ENCODE measurements around the gene TTLL11. TPM values are rescaled to one million over a fixed set of nuclear protein-coding genes. Genes with fewer than 3 reads are reported as not detected.

Gene TTLL11
- total RNA-seq, 2 experiments from 2014 or later, result 0.56 to 1.4 TPM

DNA sequence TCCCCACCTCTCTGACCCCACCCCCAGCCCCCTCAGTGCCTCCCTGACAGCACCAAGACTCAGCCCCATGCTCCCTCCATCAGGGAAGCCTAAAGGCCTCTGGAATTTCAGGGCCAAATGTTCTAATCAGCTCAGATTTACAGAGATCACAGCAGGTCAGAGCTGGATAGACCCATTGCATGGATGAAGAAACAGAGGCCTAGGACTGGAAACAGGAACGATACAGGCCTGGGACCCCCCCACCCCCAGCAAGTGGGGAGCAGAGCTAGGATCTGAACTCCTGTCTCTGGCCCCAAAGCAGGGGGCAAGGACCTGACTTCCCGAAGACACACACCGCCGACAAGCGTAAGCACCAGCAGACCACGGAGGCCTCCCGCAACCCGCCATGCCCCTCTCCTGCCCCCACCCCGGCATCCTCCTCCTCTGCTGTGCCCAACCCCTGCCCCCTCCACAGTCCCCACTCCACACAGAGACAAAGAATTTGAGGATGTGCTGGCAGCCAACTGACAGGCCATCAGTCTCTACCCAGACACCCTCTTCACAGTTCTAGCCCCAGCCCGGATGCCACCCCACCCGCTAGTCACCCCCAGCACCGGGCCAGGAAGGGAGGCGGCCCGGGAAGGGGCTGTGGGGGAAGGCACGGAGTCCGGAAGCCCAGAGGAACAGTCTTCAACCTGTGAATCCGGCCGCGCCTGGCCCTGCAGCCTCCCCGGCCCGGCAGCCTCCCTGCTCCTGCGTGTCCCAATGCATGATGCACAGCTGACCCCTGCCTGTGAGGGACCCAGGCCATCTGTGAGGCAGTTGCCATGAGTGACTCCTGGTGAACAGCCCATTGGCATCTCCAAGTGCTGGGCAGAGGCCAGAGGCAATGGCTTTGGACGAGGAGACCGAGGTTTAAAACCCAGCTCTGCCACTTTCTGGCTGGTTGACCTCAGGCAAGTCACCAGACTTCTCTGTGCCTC lies 35.2 kb upstream of the TTLL11 start:
- Mint-ChIP-seq H3K4me1 (ENCODE audit: low read depth) (peaks cover 16% of the 10 kb centered on the region), H3K9me3 (no peaks in the 10 kb centered on the region), H3K27me3 (peaks cover 38% of the 10 kb centered on the region), H3K27ac (no peak overlapping the region), H3K36me3 (ENCODE audit: low read depth) (no peaks in the 10 kb centered on the region), H3K4me3 (no peak overlapping the region)
- TF ChIP-seq CTCF (IDR thresholded peaks at IDR 0.05), result no peak
- intact Hi-C loops (cut with micrococcal nuclease), result no loop called here
- ChIA-PET POLR2A (no interaction called here), CTCF (interaction anchor here (1.0 to 13.9 kb wide), 5 partner anchors 23 to 219 kb away, joined by 3 to 315 read pairs (median 4); no protein-coding TSS in a partner anchor)
- ATAC-seq (no peak), DNase-seq (no peak)

- Mint-ChIP-seq H3K36me3 (ENCODE audit: low read depth) (no peaks in the 10 kb centered on the region), H3K27me3 (peaks cover 41% of the 10 kb centered on the region), H3K27ac (no peak overlapping the region), H3K4me1 (ENCODE audit: low read depth) (peaks cover 16% of the 10 kb centered on the region), H3K4me3 (no peak overlapping the region), H3K9me3 (no peaks in the 10 kb centered on the region)
- TF ChIP-seq CTCF (IDR thresholded peaks at IDR 0.05), result no peak
- DNase-seq (peak; percentile 42), ATAC-seq (no peak)
- intact Hi-C loops (cut with micrococcal nuclease), result no loop called here
- ChIA-PET CTCF (interaction anchor here (1.0 to 13.9 kb wide), 5 partner anchors 27 to 220 kb away, joined by 3 to 315 read pairs (median 3); no protein-coding TSS in a partner anchor), POLR2A (no interaction called here)
Measured at GRCh38 chr9:122127396-122127798, 34.3 kb upstream of the TTLL11 start.

GRCh38 chr9:122126331-122127261 lies 33.5 kb upstream of the TTLL11 start:
- peaks cover 41% of the 10 kb centered on the region for H3K27me3 Mint-ChIP-seq
- H3K27ac Mint-ChIP-seq, result no peak overlapping the region
- DNase-seq, result peak; percentile 26
- H3K4me1 Mint-ChIP-seq (ENCODE audit: low read depth), result peaks cover 16% of the 10 kb centered on the region
- no peak for ATAC-seq
- H3K36me3 Mint-ChIP-seq (ENCODE audit: low read depth), result no peaks in the 10 kb centered on the region
- H3K4me3 Mint-ChIP-seq, result peak overlapping the region; percentile 28
- ChIA-PET CTCF (interaction anchor here (0.6 to 13.9 kb wide), 12 partner anchors 19 to 683 kb away, joined by 3 to 315 read pairs (median 4); partner anchors contain the start of gene TTLL11), POLR2A (interaction anchor here (0.7 to 1.1 kb wide), 2 partner anchors 12 to 139 kb away, joined by 3 read pairs; partner anchors contain the start of genes MRRF and RBM18)
- intact Hi-C loops (cut with micrococcal nuclease), result no loop called here
- peak; percentile 19 for TF ChIP-seq CTCF (IDR thresholded peaks at IDR 0.05)
- H3K9me3 Mint-ChIP-seq, result no peaks in the 10 kb centered on the region

DNA sequence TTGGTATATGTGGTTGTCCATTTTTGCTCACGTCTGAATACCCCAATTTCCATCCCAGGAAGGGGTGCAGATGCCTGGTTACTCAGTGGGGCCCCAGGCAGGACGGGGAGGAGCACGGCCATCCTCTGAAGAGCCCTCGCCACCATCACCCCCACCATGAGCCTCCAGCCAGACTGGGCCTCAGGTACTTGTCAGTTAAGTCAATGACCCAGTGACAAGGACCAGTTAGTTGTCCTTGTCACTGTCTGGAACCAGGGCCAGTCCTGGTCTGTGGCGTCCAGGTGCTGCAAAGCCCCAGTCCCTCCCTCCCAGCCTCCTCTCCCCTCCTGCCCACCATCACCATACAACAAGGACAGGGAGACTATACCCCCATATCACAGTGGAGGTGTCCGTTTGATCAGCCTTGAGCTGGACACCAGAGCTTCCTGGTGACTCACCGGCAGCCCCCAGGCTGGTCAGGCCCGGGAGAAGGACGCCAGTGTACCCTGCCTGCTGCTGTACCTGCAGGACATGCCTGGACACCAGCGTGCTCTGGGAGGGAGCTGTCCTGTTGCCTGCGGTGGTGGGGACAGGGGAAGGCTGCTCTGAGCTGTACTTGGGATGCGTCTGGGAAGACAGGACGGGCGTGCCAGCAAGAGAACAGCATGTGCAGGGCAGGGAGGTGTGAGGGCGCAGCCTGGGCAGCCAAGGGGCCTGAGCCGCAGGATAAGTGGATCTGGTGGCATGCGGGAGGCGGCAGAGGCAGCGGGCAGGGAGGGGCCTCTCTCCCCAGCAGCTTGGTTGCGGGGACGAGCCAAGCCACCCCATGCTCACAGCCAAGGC lies 32.6 kb upstream of the TTLL11 start:
- peak; percentile 7 for TF ChIP-seq CTCF (IDR thresholded peaks at IDR 0.05)
- Mint-ChIP-seq H3K27me3 (peaks cover 39% of the 10 kb centered on the region), H3K9me3 (no peaks in the 10 kb centered on the region), H3K4me3 (peak overlapping the region; percentile 28), H3K36me3 (ENCODE audit: low read depth) (no peaks in the 10 kb centered on the region), H3K4me1 (ENCODE audit: low read depth) (peaks cover 16% of the 10 kb centered on the region), H3K27ac (no peak overlapping the region)
- ChIA-PET CTCF (interaction anchor here (0.6 to 13.9 kb wide), 30 partner anchors 8 to 698 kb away, joined by 3 to 315 read pairs (median 4); partner anchors contain the start of genes MORN5, MRRF, NDUFA8 and RBM18), POLR2A (interaction anchor here (0.7 to 1.4 kb wide), 3 partner anchors 13 to 139 kb away, joined by 3 read pairs; partner anchors contain the start of genes MRRF and RBM18)
- DNase-seq, result no peak
- ATAC-seq, result no peak
- intact Hi-C loops (cut with micrococcal nuclease), result loop anchor here (1.0 kb wide), 1 partner anchor 225 kb away; no protein-coding TSS in a partner anchor

Data from activated CD8-positive, alpha-beta T cell treated with anti-CD3 and anti-CD28 coated beads for 36 hours (primary cell).